ENCODE measurements around the gene ELOVL1. TPM values are rescaled to one million over a fixed set of nuclear protein-coding genes. Genes with fewer than 3 reads are reported as not detected.

ELOVL1 gene
- total and polyA plus RNA-seq, 9 donors: 25.4 to 51.1 (median 39.2) TPM

DNA sequence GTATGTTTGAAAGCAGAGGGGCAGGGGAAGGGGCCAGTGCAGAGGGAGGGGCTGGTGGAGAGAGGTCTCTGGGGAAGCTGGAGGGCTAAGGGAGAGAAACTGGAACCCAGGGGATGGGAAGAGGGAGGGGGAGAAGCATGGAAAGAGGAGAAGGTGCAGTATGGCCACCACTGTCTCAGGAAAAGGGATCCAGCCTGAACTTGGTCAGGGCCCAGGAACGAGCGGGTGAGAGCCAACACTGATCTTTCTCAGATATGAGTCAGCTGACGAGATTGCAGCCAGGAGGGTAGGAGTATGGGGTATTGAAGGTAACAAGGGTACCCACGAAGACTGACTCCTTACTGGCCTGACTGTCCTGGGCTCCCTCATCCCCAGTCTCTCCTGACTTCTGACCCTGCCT lies 49.0 kb downstream of the ELOVL1 start:
- no peak for DNase-seq
- WGBS (ENCODE audit: insufficient coverage): no CpG with 5 or more reads among the region's 4 CpGs
- H3K36me3 ChIP-seq (ENCODE audit: control insufficient read depth, insufficient read depth, low read length): no peaks in the 10 kb centered on the region
- H3K4me3 ChIP-seq (ENCODE audit: low read length): no peak overlapping the region
- H3K27ac ChIP-seq (ENCODE audit: low read length): no peak overlapping the region
- no peaks in the 10 kb centered on the region for H3K27me3 ChIP-seq (ENCODE audit: control insufficient read depth, insufficient read depth, low read length)
- no peaks in the 10 kb centered on the region for H3K4me1 ChIP-seq (ENCODE audit: control insufficient read depth, insufficient read depth, low read length)
- H3K9me3 ChIP-seq (replicated peaks; ENCODE audit: control insufficient read depth, low read depth, low read length): no peaks in the 10 kb centered on the region

DNA sequence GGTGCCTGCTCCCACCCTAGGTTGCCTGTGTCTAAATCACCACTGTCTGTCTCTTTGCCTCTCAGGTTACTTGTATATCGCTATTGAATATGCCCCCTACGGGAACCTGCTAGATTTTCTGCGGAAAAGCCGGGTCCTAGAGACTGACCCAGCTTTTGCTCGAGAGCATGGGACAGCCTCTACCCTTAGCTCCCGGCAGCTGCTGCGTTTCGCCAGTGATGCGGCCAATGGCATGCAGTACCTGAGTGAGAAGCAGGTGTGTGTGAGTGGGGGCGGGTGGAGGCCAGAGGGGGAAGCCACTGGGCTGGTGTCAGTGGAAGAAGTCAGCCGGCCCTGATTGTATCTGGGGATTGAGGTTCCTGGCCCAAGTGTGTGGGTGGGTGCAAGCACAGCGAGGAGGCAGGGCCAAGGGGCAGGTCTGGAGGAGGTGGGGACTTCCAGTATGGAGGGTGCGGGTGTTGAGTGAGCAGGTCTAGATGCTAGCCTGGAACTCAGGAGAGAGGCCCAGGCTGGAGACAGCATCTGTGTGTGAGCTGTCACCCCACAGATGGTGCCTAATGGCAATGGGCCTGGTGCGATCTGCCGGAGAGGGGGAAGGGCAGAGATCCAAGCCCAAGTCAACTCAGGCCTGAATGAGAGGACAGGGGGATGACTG lies 49.9 kb downstream of the ELOVL1 start:
- no peak overlapping the region for H3K27ac ChIP-seq (ENCODE audit: low read length)
- WGBS (ENCODE audit: insufficient coverage): 65% methylated on average over 15 of the region's 15 CpGs
- H3K36me3 ChIP-seq (ENCODE audit: control insufficient read depth, insufficient read depth, low read length): no peaks in the 10 kb centered on the region
- H3K27me3 ChIP-seq (ENCODE audit: control insufficient read depth, insufficient read depth, low read length): no peaks in the 10 kb centered on the region
- no peak overlapping the region for H3K4me3 ChIP-seq (ENCODE audit: low read length)
- no peak for DNase-seq
- H3K9me3 ChIP-seq (replicated peaks; ENCODE audit: control insufficient read depth, low read depth, low read length): no peaks in the 10 kb centered on the region
- H3K4me1 ChIP-seq (ENCODE audit: control insufficient read depth, insufficient read depth, low read length): no peaks in the 10 kb centered on the region

DNA sequence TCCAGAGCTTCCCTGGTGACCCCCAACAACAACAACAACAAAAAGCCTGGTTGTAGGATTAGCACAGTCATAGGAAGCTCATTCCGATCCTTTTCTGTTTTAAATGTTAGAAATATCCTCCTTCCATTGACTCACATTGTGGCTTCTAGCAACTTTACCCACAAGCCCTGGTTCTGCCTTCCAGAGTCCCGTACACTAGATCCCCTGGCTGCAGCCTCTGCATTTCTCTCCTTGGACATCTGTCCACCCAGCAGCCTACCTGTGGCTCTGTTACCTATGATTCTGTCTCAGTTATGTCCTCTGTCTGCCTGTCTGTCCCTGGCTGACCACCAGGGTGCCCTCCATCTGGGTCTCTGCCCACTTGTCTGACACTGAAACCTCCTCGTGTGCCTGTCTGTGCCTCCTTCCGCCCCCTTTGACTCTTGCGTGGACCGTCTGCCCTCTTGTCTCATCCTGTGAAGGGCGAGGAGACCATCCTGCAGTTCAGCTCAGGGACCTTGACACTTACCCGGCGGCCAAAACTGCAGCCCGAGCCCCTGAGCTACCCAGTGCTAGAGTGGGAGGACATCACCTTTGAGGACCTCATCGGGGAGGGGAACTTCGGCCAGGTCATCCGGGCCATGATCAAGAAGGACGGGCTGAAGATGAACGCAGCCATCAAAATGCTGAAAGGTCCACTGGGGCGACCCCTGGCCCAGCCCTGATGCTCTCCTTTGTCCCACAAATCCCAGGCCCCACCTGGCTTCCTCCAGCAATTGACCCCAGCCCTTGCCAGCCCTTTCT lies 50.9 kb downstream of the ELOVL1 start:
- Histone ChIP-seq H3K27ac (ENCODE audit: low read length) (no peak overlapping the region), H3K9me3 (replicated peaks; ENCODE audit: control insufficient read depth, low read depth, low read length) (no peaks in the 10 kb centered on the region), H3K36me3 (ENCODE audit: control insufficient read depth, insufficient read depth, low read length) (no peaks in the 10 kb centered on the region), H3K4me1 (ENCODE audit: control insufficient read depth, insufficient read depth, low read length) (no peaks in the 10 kb centered on the region), H3K27me3 (ENCODE audit: control insufficient read depth, insufficient read depth, low read length) (no peaks in the 10 kb centered on the region), H3K4me3 (ENCODE audit: low read length) (no peak overlapping the region)
- 79% methylated on average over 16 of the region's 16 CpGs for WGBS (ENCODE audit: insufficient coverage)
- DNase-seq: no peak

- Histone ChIP-seq H3K36me3 (ENCODE audit: control insufficient read depth, insufficient read depth, low read length) (no peaks in the 10 kb centered on the region), H3K4me1 (ENCODE audit: control insufficient read depth, insufficient read depth, low read length) (no peaks in the 10 kb centered on the region), H3K9me3 (replicated peaks; ENCODE audit: control insufficient read depth, low read depth, low read length) (no peaks in the 10 kb centered on the region), H3K27me3 (ENCODE audit: control insufficient read depth, insufficient read depth, low read length) (no peaks in the 10 kb centered on the region), H3K27ac (ENCODE audit: low read length) (no peak overlapping the region), H3K4me3 (ENCODE audit: low read length) (no peak overlapping the region)
- DNase-seq: no peak
- WGBS (ENCODE audit: insufficient coverage): 83% methylated on average over 6 of the region's 10 CpGs
These were observed 51.7 kb downstream of the ELOVL1 start for GRCh38 chr1:43315963-43316737.

GRCh38 chr1:43315481-43315880 lies 52.3 kb downstream of the ELOVL1 start:
- DNase-seq: no peak
- WGBS (ENCODE audit: insufficient coverage): no CpG with 5 or more reads among the region's 3 CpGs
- H3K4me1 ChIP-seq (ENCODE audit: control insufficient read depth, insufficient read depth, low read length): no peaks in the 10 kb centered on the region

GRCh38 chr1:43314233-43314632 lies 53.6 kb downstream of the ELOVL1 start:
- Histone ChIP-seq H3K4me3 (ENCODE audit: low read length) (no peak overlapping the region), H3K27me3 (ENCODE audit: control insufficient read depth, insufficient read depth, low read length) (no peaks in the 10 kb centered on the region), H3K27ac (ENCODE audit: low read length) (no peak overlapping the region), H3K4me1 (ENCODE audit: control insufficient read depth, insufficient read depth, low read length) (no peaks in the 10 kb centered on the region), H3K36me3 (ENCODE audit: control insufficient read depth, insufficient read depth, low read length) (no peaks in the 10 kb centered on the region), H3K9me3 (replicated peaks; ENCODE audit: control insufficient read depth, low read depth, low read length) (no peaks in the 10 kb centered on the region)
- DNase-seq: no peak
- 80% methylated on average over 1 of the region's 5 CpGs for WGBS (ENCODE audit: insufficient coverage)

More at GRCh38 chr1:43315481-43315880, 52.3 kb downstream of the ELOVL1 start:
- Histone ChIP-seq H3K27me3 (ENCODE audit: control insufficient read depth, insufficient read depth, low read length) (no peaks in the 10 kb centered on the region), H3K36me3 (ENCODE audit: control insufficient read depth, insufficient read depth, low read length) (no peaks in the 10 kb centered on the region), H3K27ac (ENCODE audit: low read length) (no peak overlapping the region), H3K4me3 (ENCODE audit: low read length) (no peak overlapping the region), H3K9me3 (replicated peaks; ENCODE audit: control insufficient read depth, low read depth, low read length) (no peaks in the 10 kb centered on the region)

GRCh38 chr1:43313771-43314170 lies 54.0 kb downstream of the ELOVL1 start:
- no peak overlapping the region for H3K4me3 ChIP-seq (ENCODE audit: low read length)
- H3K27me3 ChIP-seq (ENCODE audit: control insufficient read depth, insufficient read depth, low read length): no peaks in the 10 kb centered on the region
- H3K27ac ChIP-seq (ENCODE audit: low read length): no peak overlapping the region
- no peaks in the 10 kb centered on the region for H3K4me1 ChIP-seq (ENCODE audit: control insufficient read depth, insufficient read depth, low read length)
- WGBS (ENCODE audit: insufficient coverage): 94% methylated on average over 7 of the region's 10 CpGs
- DNase-seq: no peak
- no peaks in the 10 kb centered on the region for H3K9me3 ChIP-seq (replicated peaks; ENCODE audit: control insufficient read depth, low read depth, low read length)
- H3K36me3 ChIP-seq (ENCODE audit: control insufficient read depth, insufficient read depth, low read length): no peaks in the 10 kb centered on the region

Other genes with a start within 250 kb of the ELOVL1 start
- gene EBNA1BP2, start 195.7 kb downstream of the ELOVL1 start, total RNA-seq: 43.6 TPM
- 10 to 100 TPM; 35.8 to 43.4 (median 39.2) TPM for gene EBNA1BP2, start 195.7 kb downstream of the ELOVL1 start, polyA plus RNA-seq (ENCODE audit: insufficient read depth in 1 of 8, insufficient read length in 8 of 8, low replicate concordance in 1 of 8)
- 0.04 TPM for gene CFAP57, start 195.7 kb downstream of the ELOVL1 start, total RNA-seq
- gene CFAP57, start 195.7 kb downstream of the ELOVL1 start, polyA plus RNA-seq (ENCODE audit: insufficient read depth in 1 of 8, insufficient read length in 8 of 8, low replicate concordance in 1 of 8): under 1 TPM; 0.14 to 0.36 (median 0.27) TPM
- gene TMEM125, start 98.0 kb downstream of the ELOVL1 start, total RNA-seq: not detected
- 1 to 10 TPM in 1 of 8 donors, under 1 TPM in 3, not detected in 4; 0.09 to 2.4 (median 0.34) TPM for gene TMEM125, start 98.0 kb downstream of the ELOVL1 start, polyA plus RNA-seq (ENCODE audit: insufficient read depth in 1 of 8, insufficient read length in 8 of 8, low replicate concordance in 1 of 8)
- not detected for gene C1orf210, start 82.4 kb downstream of the ELOVL1 start, total RNA-seq
- 1 to 10 TPM in 1 of 8 donors, under 1 TPM in 2, not detected in 5; 0.13 to 2.9 (median 0.80) TPM for gene C1orf210, start 82.4 kb downstream of the ELOVL1 start, polyA plus RNA-seq (ENCODE audit: insufficient read depth in 1 of 8, insufficient read length in 8 of 8, low replicate concordance in 1 of 8)
- 32.7 TPM for gene TIE1, start 67.0 kb downstream of the ELOVL1 start, total RNA-seq
- 10 to 100 TPM; 38.5 to 58.0 (median 45.0) TPM for gene TIE1, start 67.0 kb downstream of the ELOVL1 start, polyA plus RNA-seq (ENCODE audit: insufficient read depth in 1 of 8, insufficient read length in 8 of 8, low replicate concordance in 1 of 8)
- 0.09 TPM for gene MPL, start 30.2 kb downstream of the ELOVL1 start, total RNA-seq
- gene MPL, start 30.2 kb downstream of the ELOVL1 start, polyA plus RNA-seq (ENCODE audit: insufficient read depth in 1 of 8, insufficient read length in 8 of 8, low replicate concordance in 1 of 8): under 1 TPM in 5 of 8 donors, not detected in 3; 0.10 to 0.18 (median 0.16) TPM
- 12.5 TPM for gene CDC20, start 9.0 kb downstream of the ELOVL1 start, total RNA-seq
- gene CDC20, start 9.0 kb downstream of the ELOVL1 start, polyA plus RNA-seq (ENCODE audit: insufficient read depth in 1 of 8, insufficient read length in 8 of 8, low replicate concordance in 1 of 8): 10 to 100 TPM; 17.4 to 28.8 (median 22.5) TPM
- gene MED8, start 21.8 kb upstream of the ELOVL1 start, total RNA-seq: 33.9 TPM
- gene MED8, start 21.8 kb upstream of the ELOVL1 start, polyA plus RNA-seq (ENCODE audit: insufficient read depth in 1 of 8, insufficient read length in 8 of 8, low replicate concordance in 1 of 8): 10 to 100 TPM; 24.7 to 35.0 (median 27.9) TPM
- gene SZT2, start 21.9 kb upstream of the ELOVL1 start, total RNA-seq: 18.8 TPM
- gene SZT2, start 21.9 kb upstream of the ELOVL1 start, polyA plus RNA-seq (ENCODE audit: insufficient read depth in 1 of 8, insufficient read length in 8 of 8, low replicate concordance in 1 of 8): 10 to 100 TPM; 10.5 to 20.1 (median 14.8) TPM
- 22.2 TPM for gene HYI, start 85.9 kb upstream of the ELOVL1 start, total RNA-seq
- 10 to 100 TPM; 17.8 to 29.2 (median 22.3) TPM for gene HYI, start 85.9 kb upstream of the ELOVL1 start, polyA plus RNA-seq (ENCODE audit: insufficient read depth in 1 of 8, insufficient read length in 8 of 8, low replicate concordance in 1 of 8)
- gene PTPRF, start 162.9 kb upstream of the ELOVL1 start, total RNA-seq: 9.3 TPM
- 10 to 100 TPM; 13.0 to 41.2 (median 21.5) TPM for gene PTPRF, start 162.9 kb upstream of the ELOVL1 start, polyA plus RNA-seq (ENCODE audit: insufficient read depth in 1 of 8, insufficient read length in 8 of 8, low replicate concordance in 1 of 8)